ENCODE data around the gene NFIC.

DNA sequence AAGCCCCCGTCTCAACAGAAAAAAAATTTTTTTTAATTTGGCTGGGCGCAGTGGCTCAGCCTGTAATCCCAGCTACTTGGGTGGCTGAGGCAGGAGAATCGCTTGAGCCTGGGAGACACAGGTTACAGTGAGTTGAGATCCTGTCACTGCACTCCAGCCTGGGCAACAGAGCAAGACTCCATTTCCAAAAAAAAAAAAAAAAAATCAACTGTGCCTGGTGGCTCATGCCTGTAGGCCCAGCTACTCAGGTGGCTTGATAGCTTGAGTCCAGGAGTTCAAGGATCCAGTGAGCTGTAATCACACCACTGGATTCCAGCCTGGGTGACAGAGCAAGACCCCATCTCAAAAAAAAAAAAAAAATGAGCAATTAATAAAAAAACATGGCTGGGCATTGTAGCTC, 135.4 kb downstream of the NFIC start:
- TF ChIP-seq, protein P1, sequence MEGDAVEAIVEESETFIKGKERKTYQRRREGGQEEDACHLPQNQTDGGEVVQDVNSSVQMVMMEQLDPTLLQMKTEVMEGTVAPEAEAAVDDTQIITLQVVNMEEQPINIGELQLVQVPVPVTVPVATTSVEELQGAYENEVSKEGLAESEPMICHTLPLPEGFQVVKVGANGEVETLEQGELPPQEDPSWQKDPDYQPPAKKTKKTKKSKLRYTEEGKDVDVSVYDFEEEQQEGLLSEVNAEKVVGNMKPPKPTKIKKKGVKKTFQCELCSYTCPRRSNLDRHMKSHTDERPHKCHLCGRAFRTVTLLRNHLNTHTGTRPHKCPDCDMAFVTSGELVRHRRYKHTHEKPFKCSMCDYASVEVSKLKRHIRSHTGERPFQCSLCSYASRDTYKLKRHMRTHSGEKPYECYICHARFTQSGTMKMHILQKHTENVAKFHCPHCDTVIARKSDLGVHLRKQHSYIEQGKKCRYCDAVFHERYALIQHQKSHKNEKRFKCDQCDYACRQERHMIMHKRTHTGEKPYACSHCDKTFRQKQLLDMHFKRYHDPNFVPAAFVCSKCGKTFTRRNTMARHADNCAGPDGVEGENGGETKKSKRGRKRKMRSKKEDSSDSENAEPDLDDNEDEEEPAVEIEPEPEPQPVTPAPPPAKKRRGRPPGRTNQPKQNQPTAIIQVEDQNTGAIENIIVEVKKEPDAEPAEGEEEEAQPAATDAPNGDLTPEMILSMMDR (IDR thresholded peaks at IDR 0.05) = no peak
- TF ChIP-seq POLR2A (IDR thresholded peaks at IDR 0.05) = no peak
